Activated gamma-delta T cell treated with Interleukin-2 at 50 U/mL for 16 hours (primary cell): ENCODE data around the gene CCDC57.
A peak's percentile ranks its signal among the peaks of the same experiment; 100 is the strongest.
"Not testable (repeated sequence)": the region's sequence is repeated elsewhere in the genome, so short reads cannot be mapped to it uniquely, and the experiment has no call there.

ENCODE experiments used
- DNase-seq: peaks from one replicate; pipeline ENCODE4 v3.0.0-alpha.2; 2020

CCDC57 gene

GRCh38 chr17:82219753-82220709, 7.4 kb upstream of the CCDC57 start:
- DNase-seq: no peak

GRCh38 chr17:82219083-82219482, 6.4 kb upstream of the CCDC57 start:
- DNase-seq: no peak

GRCh38 chr17:82218349-82219075, 5.9 kb upstream of the CCDC57 start:
- DNase-seq: no peak

GRCh38 chr17:82217530-82218204, 5.0 kb upstream of the CCDC57 start:
- DNase-seq: no peak

- DNase-seq: no peak
Measured at GRCh38 chr17:82217120-82217529, 4.5 kb upstream of the CCDC57 start.

- peak; percentile 41 for DNase-seq
Measured at GRCh38 chr17:82216301-82217119, 3.9 kb upstream of the CCDC57 start.

- no peak for DNase-seq
Measured at GRCh38 chr17:82215972-82216300, 3.3 kb upstream of the CCDC57 start.

- DNase-seq: no peak
Measured at GRCh38 chr17:82215095-82215971, 2.7 kb upstream of the CCDC57 start.

GRCh38 chr17:82214012-82214628, 1.5 kb upstream of the CCDC57 start:
- DNase-seq: no peak

GRCh38 chr17:82213251-82214011, 789 bp upstream of the CCDC57 start:
- peak; percentile 45 for DNase-seq

GRCh38 chr17:82210655-82211054, 2.0 kb downstream of the CCDC57 start:
- DNase-seq: not testable (repeated sequence)

GRCh38 chr17:82205720-82206508, 6.7 kb downstream of the CCDC57 start:
- DNase-seq: peak; percentile 75

GRCh38 chr17:82204831-82205719, 7.6 kb downstream of the CCDC57 start:
- DNase-seq: peak; percentile 31

- no peak for DNase-seq
Measured at GRCh38 chr17:82203920-82204319, 8.7 kb downstream of the CCDC57 start.

- no peak for DNase-seq
Measured at GRCh38 chr17:82202981-82203380, 9.7 kb downstream of the CCDC57 start.

GRCh38 chr17:82201498-82201910, 11.1 kb downstream of the CCDC57 start:
- DNase-seq: no peak

GRCh38 chr17:82200743-82201497, 11.7 kb downstream of the CCDC57 start:
- DNase-seq: peak; percentile 68

- no peak for DNase-seq
Measured at GRCh38 chr17:82200135-82200534, 12.5 kb downstream of the CCDC57 start.
